Left colon (tissue), 2 donors: Measurements from ENCODE around the gene METTL8. TPM values are rescaled to one million over a fixed set of nuclear protein-coding genes. Genes with fewer than 3 reads are reported as not detected.
"Not testable (repeated sequence)": the region's sequence is repeated elsewhere in the genome, so short reads cannot be mapped to it uniquely, and the experiment has no call there.

Experiments used
- ATAC-seq: fragments of 200-7000 bp; cut with Tn5 transposase; one replicate; pipeline ENCODE4 v1.9.1; 2020; ENCODE audit warnings: mild to moderate bottlenecking, moderate library complexity
- DNase-seq, 2 donors: peaks; one replicate each; pipeline ENCODE4 v3.0.0-alpha.2; 2020
- intact Hi-C, 2 donors: fragments of 100-400 bp; cut with DNase I in 1 of 2; cut with micrococcal nuclease in 1 of 2; formaldehyde crosslinking; loops; one replicate each; pipeline versions ENCODE4 v1.11.2 to v1.14.0; 2022; cut with DNase I, micrococcal nuclease
- total RNA-seq, 2 donors: library from RNA; stranded (reverse); fragmentation: NEBNext Ultra II Directional; extraction: Animal tissue kit (Norgen Biotek cat#: 25700); gene quantifications; one replicate each; pipeline ENCODE4 v1.2.1, GENCODE V29; 2021
- donor health status: DM: no; HTN: no; CAD: no.
- donor health status: DM: yes; HTN: yes; CAD: no.

Gene METTL8
- total RNA-seq, 2 donors from 2014 or later: 17.0 to 18.0 TPM

- intact Hi-C loops: no loop called here
- ATAC-seq (no peak), DNase-seq (no peak)
Observed at GRCh38 chr2:171367692-171368091, 66.1 kb downstream of the METTL8 start.

DNA sequence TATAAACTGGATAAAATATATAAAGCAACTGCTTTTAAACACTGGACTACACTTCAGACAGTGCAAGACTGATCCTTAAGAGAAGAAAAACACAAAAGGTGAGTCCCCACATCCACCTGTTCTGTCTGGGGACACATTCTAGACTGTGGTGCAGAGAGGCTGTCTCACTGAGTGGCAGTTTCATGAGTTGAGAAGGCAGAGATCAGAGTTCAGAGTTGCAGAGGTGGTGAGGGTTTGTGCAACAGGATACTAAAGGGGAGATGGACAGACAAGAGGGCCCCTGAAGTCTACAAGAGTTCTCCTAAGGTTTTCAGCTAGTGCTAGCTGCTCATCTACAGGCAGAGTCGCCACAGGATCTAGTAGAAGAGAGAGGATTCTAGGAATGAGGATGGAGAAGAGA lies 68.0 kb downstream of the METTL8 start:
- ATAC-seq: peak; percentile 57
- intact Hi-C loops: no loop called here
- no peak for DNase-seq

- ATAC-seq (peak; percentile 87), DNase-seq (peak; percentile 19 to 43)
- intact Hi-C loops: no loop called here
Observed at GRCh38 chr2:171365232-171365631, 68.6 kb downstream of the METTL8 start.

- ATAC-seq: no peak
- intact Hi-C loops: no loop called here
- DNase-seq: no peak
Observed at GRCh38 chr2:171362396-171362795, 71.4 kb downstream of the METTL8 start.

DNA sequence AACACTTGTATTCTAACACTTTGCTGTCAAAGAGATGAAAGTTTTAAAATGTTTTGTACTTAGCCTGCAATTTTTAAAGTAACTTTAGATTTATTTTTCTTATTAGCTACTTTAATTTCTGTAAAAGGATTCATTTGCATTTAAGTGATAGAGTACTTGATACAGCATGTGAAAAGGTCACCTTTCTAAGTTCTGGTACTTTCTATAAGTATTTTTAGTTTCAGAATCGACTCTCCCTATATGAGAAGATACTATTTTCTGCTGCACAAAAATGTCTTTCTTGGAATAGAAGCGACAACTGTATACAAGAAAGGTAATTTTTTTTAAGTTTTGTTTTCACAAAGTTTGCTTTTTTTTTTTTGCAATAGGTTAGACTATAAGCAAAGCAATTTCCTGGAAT lies 72.9 kb downstream of the METTL8 start:
- DNase-seq (no peak), ATAC-seq (no peak)
- intact Hi-C loops: no loop called here

- intact Hi-C loops: not testable (repeated sequence)
Observed at GRCh38 chr2:171353746-171354145, 80.0 kb downstream of the METTL8 start.

GRCh38 chr2:171348056-171348455 lies 85.7 kb downstream of the METTL8 start:
- DNase-seq: no peak
- intact Hi-C loops: no loop called here
- no peak for ATAC-seq

More at GRCh38 chr2:171353746-171354145, 80.0 kb downstream of the METTL8 start:
- not testable (repeated sequence) for DNase-seq, ATAC-seq

- intact Hi-C loops: no loop called here
- ATAC-seq (peak; percentile 37), DNase-seq (no peak)
Observed at GRCh38 chr2:171347591-171348032, 86.2 kb downstream of the METTL8 start.

DNA sequence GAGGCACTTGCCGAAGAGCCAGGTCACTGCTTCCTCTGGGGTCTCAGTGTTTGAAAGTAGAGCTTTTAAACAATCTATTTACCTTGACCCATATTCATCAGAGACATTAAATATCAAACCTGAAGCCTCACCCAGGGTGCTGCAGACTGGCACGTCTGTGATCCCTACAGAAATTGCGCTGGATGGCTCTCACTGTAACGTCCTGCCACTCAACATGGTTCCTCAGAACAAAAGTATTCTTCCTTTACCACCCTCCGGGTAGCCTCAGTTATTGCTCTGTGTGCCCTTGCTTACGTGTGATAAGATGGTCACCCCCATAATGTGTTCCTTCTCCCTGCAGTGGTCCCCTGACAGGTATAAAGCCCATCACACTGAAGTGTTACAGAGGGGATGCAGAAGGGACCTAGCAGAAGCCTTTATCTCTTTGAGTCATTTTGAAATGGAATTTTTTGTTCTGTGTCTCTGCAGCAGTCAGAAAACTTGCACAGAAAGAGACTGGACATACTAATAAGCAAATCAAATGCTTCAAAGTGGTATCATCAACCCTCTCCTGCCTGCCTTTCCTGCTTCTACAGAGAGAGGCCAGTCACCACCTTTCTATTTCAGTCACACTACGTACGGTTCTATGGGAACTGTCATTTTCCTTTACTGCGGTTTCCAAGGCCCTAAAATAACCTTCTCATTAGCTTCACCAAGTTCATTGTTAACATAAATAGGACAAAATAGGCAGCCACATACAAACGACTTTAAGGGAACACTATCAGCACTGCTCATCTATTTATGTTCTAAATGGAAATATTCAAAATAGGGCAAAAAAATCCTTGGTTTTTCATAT lies 86.8 kb downstream of the METTL8 start:
- intact Hi-C loops: no loop called here
- ATAC-seq: peak; percentile 53
- no peak for DNase-seq

DNA sequence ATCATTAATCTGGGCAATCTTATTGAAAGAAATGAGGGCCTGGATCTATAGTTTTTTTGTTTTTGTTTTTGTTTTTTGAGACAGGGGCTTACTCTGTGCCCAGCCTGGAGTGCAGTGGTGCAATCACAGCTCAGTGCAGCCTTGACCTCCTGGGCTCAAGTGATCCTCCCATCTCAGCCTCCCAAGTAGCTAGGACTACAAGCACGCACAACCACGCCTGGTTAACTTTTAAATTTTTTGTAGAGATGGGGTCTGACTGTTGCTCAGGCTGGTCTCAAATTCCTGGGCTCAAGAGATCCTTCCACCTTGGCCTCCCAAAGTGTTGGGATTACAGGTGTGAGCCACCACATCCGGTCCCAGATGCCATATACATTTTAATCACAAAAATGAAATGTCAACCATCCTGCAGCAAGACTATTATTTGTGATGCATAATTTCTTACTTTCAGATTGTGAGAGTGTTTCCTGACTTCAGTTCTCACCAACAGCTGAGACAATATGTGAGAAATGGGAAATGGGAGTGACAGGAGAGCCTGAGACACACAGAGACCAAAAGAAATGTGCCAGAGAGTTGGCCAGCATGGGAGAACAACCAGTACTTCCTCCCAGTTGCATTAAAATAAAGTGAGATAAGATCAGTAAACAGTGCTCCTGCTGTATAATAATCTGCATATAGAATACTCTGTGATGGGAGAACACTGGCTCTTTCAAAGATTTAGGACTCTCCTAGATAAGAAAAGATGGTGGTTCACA lies 87.6 kb downstream of the METTL8 start:
- ATAC-seq: peak; percentile 93
- intact Hi-C loops: no loop called here
- DNase-seq: peak in 1 of 2 donors; percentile 44

DNA sequence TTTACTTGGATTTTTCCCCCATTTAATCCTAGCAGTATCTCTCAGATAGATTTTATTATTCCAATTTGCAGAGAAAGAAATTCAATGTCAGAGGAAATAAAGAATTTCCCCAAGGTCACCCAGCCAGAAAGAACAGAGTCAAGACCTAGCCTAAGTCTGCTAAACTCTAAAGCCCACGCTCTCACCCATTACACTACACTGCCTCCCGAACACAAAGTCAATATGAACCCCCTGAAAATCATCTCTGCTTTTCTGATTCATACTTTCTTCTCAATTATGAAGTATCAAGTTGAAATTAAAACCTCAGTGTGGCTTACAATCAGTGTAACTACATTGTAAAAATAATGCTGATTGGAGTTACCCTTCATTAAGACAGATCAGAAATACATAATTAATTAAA lies 89.6 kb downstream of the METTL8 start:
- DNase-seq: no peak
- ATAC-seq: no peak
- intact Hi-C loops: no loop called here

DNA sequence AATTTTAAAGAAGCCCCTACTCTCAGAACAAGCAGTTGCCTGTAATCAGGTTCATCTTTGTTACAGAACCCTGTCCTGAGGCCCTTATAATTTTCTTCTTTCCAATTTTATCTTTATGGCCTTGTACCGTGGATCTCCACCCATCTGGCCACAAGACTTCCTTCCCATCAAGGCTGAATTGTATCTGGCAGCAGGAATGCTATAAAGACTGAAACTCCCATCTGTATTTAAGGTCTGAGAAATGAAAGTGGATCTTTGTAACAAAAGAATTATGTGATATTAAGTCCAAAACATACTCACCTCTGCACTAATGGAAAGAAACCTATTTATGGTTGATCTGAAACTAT lies 91.8 kb downstream of the METTL8 start:
- ATAC-seq: peak; percentile 79
- DNase-seq: no peak

GRCh38 chr2:171341394-171342066 lies 92.3 kb downstream of the METTL8 start:
- ATAC-seq: no peak

More for the DNA sequence above, 91.8 kb downstream of the METTL8 start:
- intact Hi-C loops: no loop called here

GRCh38 chr2:171334946-171335345 lies 98.8 kb downstream of the METTL8 start:
- intact Hi-C loops: no loop called here
- ATAC-seq (no peak), DNase-seq (no peak)

More at GRCh38 chr2:171341394-171342066, 92.3 kb downstream of the METTL8 start:
- intact Hi-C loops: no loop called here
- DNase-seq: no peak

DNA sequence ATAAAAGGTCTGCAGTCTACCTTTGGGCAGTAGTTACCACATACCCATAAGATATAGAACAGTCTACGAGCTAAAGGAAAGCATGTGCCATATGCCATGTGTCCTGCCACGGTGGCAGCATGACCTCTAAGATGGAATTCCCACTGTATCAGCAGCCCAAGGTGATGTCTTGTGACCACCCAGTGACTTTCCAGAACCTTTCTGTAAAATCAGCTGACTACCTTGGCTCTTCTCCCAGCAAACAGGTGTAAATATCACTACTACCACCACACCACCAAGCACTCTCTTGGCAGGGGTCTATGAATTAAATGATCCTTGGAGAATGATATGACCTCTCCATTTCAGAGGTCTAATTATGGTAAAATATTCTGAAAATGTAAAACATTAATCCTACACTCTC lies 99.6 kb downstream of the METTL8 start:
- no peak for DNase-seq

DNA sequence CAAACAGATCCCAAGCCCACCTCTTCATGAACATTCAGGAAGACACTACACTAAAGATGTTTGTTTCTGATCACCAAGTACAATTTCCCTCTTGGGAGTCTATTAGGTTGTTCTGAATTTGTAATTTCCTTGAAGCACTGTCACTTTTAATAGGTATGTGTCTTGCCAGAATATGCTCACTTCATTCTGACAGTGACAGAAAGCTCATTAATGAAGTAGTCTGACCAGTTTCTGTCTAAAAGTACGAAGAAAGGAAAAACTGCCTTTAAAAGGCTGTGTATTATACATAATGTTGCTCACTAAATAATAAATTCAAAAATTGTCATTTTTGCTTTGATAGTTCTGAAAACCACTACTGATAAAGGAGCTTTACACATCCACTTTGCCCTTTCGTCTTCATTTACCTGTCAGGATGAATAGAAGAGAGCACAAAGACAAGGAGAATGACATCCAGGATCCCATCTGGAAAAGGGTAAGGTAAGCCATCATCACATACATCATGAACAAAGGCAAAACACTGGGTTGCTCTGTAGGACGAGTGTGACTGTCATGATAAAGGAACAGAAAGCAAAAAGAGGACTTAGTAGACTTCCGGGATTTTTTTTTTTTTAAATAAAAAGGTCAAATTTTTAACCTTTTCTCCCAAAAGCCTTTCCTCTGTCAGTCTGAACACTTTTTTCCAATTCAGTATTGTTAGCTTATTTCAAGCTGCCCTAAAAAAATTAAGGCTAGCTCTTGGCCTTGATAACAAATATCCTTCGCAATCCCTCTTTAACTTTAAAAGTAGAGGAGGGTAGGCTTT lies 103.4 kb downstream of the METTL8 start:
- intact Hi-C loops: no loop called here
- ATAC-seq (no peak), DNase-seq (no peak)

More for the DNA sequence above, 99.6 kb downstream of the METTL8 start:
- intact Hi-C loops: no loop called here
- ATAC-seq: no peak

GRCh38 chr2:171327043-171327496 lies 106.7 kb downstream of the METTL8 start:
- intact Hi-C loops: no loop called here
- ATAC-seq: no peak
- DNase-seq: no peak

DNA sequence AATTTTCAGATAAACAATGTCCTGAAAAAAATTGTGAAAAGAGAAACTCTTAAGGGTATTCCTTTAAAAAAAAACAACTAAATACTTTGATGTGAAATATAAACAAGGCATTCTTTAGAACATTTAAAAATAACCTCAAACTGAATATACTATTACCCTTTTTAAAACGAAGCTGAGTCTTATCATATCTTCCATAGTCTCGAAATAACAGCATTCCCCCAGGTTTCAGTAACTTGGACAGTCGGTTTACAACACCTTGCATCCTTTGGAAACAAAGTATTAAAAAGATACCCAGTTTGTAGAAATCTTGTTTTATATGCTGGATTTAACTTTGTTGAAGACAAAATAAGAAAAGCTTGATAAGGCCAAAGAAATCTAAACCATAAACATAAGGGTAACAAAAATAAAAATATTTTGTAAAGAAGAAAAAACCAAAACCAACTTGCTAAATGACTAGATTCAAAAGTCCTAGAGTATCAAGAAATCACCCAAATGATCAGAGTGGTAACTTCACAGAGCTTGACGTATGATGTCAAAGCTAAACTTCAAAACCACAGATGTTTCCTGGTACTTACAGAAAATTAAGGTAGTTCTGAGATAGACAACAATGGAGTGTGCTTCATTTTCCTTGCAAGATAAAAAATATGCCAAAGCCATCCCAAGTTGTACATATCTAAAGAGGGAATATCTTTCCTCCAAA lies 107.8 kb downstream of the METTL8 start:
- no peak for ATAC-seq
- DNase-seq: no peak
- intact Hi-C loops: no loop called here
